ENCODE data around the gene GPR101.
"Not testable (repeated sequence)": the region's sequence is repeated elsewhere in the genome, so short reads cannot be mapped to it uniquely, and the experiment has no call there.

GPR101 gene

DNA sequence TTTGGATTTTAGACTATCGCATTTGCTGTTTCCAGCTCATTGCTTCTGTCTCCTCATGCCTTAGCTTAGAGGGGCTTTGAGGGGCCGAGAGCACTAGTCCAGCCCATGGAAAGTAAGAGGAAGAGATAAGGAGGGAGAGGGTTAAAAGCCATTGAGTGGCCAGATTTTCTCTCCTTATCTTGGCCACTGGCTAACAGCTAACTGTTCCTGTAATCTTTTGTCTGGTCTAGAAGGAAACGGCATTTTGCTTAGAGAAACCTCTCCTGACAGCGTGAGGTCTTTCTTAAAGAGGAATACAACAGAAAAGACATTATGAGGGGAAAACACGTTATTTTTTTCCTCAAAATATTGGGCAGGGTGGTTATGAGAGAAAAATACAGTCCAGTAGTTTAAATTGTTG, 7.9 kb downstream of the GPR101 start:
- DNase-seq = no peak

DNA sequence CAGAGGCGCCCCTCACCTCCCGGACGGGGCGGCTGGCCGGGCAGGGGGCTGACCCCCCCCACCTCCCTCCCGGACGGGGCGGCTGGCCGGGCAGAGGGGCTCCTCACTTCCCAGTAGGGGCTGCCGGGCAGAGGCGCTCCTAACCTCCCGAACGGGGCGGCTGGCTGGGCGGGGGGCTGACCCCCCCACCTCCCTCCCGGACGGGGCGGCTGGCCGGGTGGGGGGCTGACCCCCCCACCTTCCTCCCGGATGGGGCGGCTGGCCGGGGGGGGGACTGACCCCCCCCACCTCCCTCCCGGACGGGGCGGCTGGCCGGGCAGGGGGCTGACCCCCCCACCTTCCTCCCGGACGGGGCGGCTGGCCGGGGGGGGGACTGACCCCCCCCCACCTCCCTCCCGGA, 33.6 kb downstream of the GPR101 start:
- DNase-seq = not testable (repeated sequence)

DNA sequence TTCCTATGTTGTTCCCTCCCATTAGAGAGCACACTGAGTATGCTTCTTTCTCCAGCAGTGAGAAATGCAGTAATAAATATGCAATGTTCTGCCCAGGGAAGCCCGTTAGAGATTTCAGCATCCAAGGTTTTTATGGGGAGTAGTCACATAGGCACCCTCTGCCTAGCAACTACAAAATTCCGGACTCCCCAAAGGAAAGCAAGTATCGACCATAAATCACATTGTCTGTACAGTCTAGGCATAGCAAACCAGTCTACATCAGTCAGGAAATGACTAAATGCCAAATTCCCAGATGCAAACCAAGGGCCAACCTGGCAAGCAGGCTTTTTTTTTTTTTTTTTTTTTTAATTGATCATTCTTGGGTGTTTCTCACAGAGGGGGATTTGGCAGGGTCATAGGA, 34.8 kb downstream of the GPR101 start:
- DNase-seq = no peak

Data from SW 1271 (cell line).